Nephron progenitor cell (in vitro differentiated cells): Measurements from ENCODE around the gene TCF21.

ENCODE experiments used
- DNase-seq: peaks from one replicate; pipeline ENCODE4 v3.0.0; 2021
- H3K27ac Mint-ChIP-seq: 2 replicates; pipeline ENCODE4 v1.8.0; 2021; ENCODE audit warnings: mild to moderate bottlenecking, moderate library complexity, mixed read lengths
- H3K27me3 Mint-ChIP-seq: 2 replicates; pipeline ENCODE4 v1.8.0; 2021; ENCODE audit warnings: mild to moderate bottlenecking, low read depth, mixed read lengths; ENCODE audit not compliant: poor library complexity
- H3K36me3 Mint-ChIP-seq: 2 replicates; pipeline ENCODE4 v1.8.0; 2021; ENCODE audit warnings: low read depth, mixed read lengths
- H3K4me1 Mint-ChIP-seq: 2 replicates; pipeline ENCODE4 v1.8.0; 2021; ENCODE audit warnings: mixed read lengths
- H3K4me3 Mint-ChIP-seq: 2 replicates; pipeline ENCODE4 v1.8.0; 2021; ENCODE audit warnings: mild to moderate bottlenecking, moderate library complexity, mixed read lengths
- H3K9me3 Mint-ChIP-seq: 2 replicates; pipeline ENCODE4 v1.8.0; 2021; ENCODE audit warnings: mild to moderate bottlenecking, moderate library complexity, mixed read lengths
- TF ChIP-seq, protein P1 (sequence below): fragments of 200-600 bp; sonication (generic); IDR thresholded peaks from 2 replicates; pipeline ENCODE4 v1.5.0; 2021; ENCODE audit warnings: antibody characterized with exemption

Gene TCF21

DNA sequence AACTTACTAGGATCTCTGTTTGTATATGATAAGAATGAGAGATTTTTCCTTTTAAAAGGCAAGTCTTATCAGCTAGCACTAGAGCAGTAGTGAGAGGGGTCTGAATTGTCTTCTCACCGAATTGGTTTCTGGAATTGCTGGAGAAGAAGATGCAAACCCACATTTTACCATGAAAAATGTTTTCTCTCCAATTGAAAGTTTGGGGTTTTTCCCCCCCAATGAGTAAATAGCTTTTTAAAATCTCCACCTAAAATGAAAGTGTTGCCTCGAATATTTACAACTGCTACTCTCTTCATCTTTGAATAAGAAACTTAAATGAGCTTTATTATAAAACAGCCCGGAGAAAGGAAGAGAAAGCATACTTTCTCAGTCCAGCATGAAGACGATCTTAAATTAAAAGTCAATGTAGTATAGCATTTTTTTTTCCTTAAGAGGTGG lies 1.8 kb downstream of the TCF21 start:
- peaks cover 79% of the 10 kb centered on the region for H3K27me3 Mint-ChIP-seq
- H3K9me3 Mint-ChIP-seq = no peaks in the 10 kb centered on the region
- H3K4me1 Mint-ChIP-seq = peaks cover 89% of the 10 kb centered on the region
- H3K27ac Mint-ChIP-seq = no peak overlapping the region
- H3K4me3 Mint-ChIP-seq = peak overlapping the region; percentile 89
- DNase-seq = no peak
- no peaks in the 10 kb centered on the region for H3K36me3 Mint-ChIP-seq
- TF ChIP-seq, protein P1, sequence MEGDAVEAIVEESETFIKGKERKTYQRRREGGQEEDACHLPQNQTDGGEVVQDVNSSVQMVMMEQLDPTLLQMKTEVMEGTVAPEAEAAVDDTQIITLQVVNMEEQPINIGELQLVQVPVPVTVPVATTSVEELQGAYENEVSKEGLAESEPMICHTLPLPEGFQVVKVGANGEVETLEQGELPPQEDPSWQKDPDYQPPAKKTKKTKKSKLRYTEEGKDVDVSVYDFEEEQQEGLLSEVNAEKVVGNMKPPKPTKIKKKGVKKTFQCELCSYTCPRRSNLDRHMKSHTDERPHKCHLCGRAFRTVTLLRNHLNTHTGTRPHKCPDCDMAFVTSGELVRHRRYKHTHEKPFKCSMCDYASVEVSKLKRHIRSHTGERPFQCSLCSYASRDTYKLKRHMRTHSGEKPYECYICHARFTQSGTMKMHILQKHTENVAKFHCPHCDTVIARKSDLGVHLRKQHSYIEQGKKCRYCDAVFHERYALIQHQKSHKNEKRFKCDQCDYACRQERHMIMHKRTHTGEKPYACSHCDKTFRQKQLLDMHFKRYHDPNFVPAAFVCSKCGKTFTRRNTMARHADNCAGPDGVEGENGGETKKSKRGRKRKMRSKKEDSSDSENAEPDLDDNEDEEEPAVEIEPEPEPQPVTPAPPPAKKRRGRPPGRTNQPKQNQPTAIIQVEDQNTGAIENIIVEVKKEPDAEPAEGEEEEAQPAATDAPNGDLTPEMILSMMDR = no peak

- no peaks in the 10 kb centered on the region for H3K9me3 Mint-ChIP-seq
- DNase-seq = peak; percentile 64
- peaks cover 81% of the 10 kb centered on the region for H3K27me3 Mint-ChIP-seq
- peaks cover 93% of the 10 kb centered on the region for H3K4me1 Mint-ChIP-seq
- no peaks in the 10 kb centered on the region for H3K36me3 Mint-ChIP-seq
- TF ChIP-seq, protein P1 = no peak
- no peak overlapping the region for H3K27ac Mint-ChIP-seq
- peak overlapping the region; percentile 89 for H3K4me3 Mint-ChIP-seq
Measured at GRCh38 chr6:133891149-133891926, 2.4 kb downstream of the TCF21 start.

DNA sequence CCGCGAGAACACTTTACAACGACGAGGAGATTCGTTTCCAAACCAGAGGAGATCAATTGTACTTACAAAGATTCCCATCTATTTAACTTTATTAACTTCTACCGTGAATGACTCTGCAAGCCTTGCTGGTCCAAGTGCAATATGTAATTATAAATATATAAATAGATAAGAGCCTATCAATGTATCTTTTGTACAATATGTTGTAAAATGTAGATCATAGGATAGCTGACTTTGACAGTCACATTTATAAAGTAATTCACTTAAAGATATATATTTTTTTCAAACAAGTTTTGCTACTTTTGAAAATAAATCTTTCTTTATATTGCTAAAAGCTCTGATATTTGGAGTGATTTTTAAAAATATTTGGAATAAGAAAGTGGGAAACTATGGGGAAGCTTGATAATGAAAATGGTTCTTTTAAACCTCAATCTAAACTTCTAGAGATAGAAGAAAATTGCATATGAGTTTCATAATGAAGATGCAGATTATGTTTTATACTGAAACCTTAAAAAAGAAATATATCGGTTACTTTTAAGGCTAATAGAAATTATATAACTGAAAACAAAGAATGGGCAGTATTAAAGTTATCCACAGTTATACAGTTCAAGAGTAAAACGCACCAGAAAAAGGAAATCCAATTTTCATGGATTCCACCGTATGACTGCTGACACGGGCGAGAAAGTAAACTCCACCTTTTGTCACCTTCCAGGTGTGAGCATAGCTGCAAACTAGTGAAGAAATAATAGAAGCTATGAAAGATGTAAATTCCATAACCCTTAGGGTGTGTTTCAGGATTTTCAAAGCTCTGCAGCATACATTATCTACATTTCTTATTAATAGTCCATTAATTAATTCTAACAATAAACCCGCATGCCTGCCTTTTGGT lies 3.3 kb downstream of the TCF21 start:
- H3K9me3 Mint-ChIP-seq = no peaks in the 10 kb centered on the region
- H3K4me1 Mint-ChIP-seq = peaks cover 89% of the 10 kb centered on the region
- H3K4me3 Mint-ChIP-seq = peak overlapping the region; percentile 89
- H3K27me3 Mint-ChIP-seq = peaks cover 84% of the 10 kb centered on the region
- TF ChIP-seq, protein P1 = no peak
- H3K27ac Mint-ChIP-seq = no peak overlapping the region
- no peak for DNase-seq
- no peaks in the 10 kb centered on the region for H3K36me3 Mint-ChIP-seq

- TF ChIP-seq, protein P1 = no peak
- Mint-ChIP-seq H3K27ac (no peak overlapping the region), H3K9me3 (no peaks in the 10 kb centered on the region), H3K4me3 (peak overlapping the region; percentile 76), H3K27me3 (peaks cover 93% of the 10 kb centered on the region), H3K4me1 (peaks cover 80% of the 10 kb centered on the region), H3K36me3 (no peaks in the 10 kb centered on the region)
- peak; percentile 50 for DNase-seq
Measured at GRCh38 chr6:133892813-133893691, 4.1 kb downstream of the TCF21 start.

DNA sequence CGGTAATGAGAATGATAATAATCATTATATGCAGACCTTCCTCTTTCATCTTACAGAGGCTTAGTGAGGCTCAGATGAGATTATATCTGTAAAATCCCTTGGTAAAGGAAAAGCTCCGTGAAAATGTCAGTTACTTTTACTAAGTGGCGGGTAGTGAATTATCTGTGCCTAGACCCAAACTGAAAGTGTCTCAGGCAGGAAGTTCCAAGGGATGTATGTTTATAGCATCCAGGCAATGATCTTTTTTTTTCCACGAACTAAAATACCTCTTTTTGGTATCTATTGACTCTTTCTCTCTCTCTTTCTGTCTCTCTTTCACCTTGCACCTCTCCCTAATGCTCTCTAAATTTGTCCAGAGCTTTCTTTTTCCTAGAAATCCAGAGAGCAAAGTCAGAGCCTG lies 5.0 kb downstream of the TCF21 start:
- Mint-ChIP-seq H3K27ac (no peak overlapping the region), H3K27me3 (peaks cover 96% of the 10 kb centered on the region), H3K36me3 (no peaks in the 10 kb centered on the region), H3K4me3 (no peak overlapping the region), H3K4me1 (peaks cover 71% of the 10 kb centered on the region), H3K9me3 (no peaks in the 10 kb centered on the region)
- no peak for DNase-seq
- TF ChIP-seq, protein P1 = no peak
